Prostate gland (tissue), 2 donors: ENCODE data around the gene DLST.

ENCODE experiments used
- POLR2A ChIP-seq: fragments of 450-650 bp; IDR thresholded peaks from one replicate; pipeline ENCODE4 v1.6.1; 2016; ENCODE audit warnings: antibody characterized with exemption, mild to moderate bottlenecking
- POLR2AphosphoS5 ChIP-seq: sonication (generic); formaldehyde crosslinking; IDR thresholded peaks from one replicate; pipeline ENCODE4 v1.6.1; 2017; ENCODE audit warnings: antibody characterized with exemption
- TF ChIP-seq, protein P1 (sequence below), 4 experiments: fragments of 200-600 bp in 2 of 4; fragments of 450-650 bp in 2 of 4; sonication (generic) in 2 of 4; IDR thresholded peaks; 1 replicate in 3 of 4; 2 replicates in 1 of 4; pipeline ENCODE4 v1.5.1; 2016 to 2019; ENCODE audit warnings: antibody characterized with exemption in 4 of 4, mild to moderate bottlenecking in 2 of 4, moderate library complexity in 2 of 4

- TF ChIP-seq, protein P1, sequence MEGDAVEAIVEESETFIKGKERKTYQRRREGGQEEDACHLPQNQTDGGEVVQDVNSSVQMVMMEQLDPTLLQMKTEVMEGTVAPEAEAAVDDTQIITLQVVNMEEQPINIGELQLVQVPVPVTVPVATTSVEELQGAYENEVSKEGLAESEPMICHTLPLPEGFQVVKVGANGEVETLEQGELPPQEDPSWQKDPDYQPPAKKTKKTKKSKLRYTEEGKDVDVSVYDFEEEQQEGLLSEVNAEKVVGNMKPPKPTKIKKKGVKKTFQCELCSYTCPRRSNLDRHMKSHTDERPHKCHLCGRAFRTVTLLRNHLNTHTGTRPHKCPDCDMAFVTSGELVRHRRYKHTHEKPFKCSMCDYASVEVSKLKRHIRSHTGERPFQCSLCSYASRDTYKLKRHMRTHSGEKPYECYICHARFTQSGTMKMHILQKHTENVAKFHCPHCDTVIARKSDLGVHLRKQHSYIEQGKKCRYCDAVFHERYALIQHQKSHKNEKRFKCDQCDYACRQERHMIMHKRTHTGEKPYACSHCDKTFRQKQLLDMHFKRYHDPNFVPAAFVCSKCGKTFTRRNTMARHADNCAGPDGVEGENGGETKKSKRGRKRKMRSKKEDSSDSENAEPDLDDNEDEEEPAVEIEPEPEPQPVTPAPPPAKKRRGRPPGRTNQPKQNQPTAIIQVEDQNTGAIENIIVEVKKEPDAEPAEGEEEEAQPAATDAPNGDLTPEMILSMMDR (IDR thresholded peaks at IDR 0.05): no peak
- TF ChIP-seq POLR2A: no peak
- TF ChIP-seq POLR2AphosphoS5: no peak
These were observed 9.9 kb upstream of the DLST start for GRCh38 chr14:74871819-74872218.
